ENCODE results near the gene CPA4.

The CPA4 gene

GRCh38 chr7:130346941-130347340, 54.0 kb downstream of the CPA4 start:
- DNase-seq: no peak

DNA sequence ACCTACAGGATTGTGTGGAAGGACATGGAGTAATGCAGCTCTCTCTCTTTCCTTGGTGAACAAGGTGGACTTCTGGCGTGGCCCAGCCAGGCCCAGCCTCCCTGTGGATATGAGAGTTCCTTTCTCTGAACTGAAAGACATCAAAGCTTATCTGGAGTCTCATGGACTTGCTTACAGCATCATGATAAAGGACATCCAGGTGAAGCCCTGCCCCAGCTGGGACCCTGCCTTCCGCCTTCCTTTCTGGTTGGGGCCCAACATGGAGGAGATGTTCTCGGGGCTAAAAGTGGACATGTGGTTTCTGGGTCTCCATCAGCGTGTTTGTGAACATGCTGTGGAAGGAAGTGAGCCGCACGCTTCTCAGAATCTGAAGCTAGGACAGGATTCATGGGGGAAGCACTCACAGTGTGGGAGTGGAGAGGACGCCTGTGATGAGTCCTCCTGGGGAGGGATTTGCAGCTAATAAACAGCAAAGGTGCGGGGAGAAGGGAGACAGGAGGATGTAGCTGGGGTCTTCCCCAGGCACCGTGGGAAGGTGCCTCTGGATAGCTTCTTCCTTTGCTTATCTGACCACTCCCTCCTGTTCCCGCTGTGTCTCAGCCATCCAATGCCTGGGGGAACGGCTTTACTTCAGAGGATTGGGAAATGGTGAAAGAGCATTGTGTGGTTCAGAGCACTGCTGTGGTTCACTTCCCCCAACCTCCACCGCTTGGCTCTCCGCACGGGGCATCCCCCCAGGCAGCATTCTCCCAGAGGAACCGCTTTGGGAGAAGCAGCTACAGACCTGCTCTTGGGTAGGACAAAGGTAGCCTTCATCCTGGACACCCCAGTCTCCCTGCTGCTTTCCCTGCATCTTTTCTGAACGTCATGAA, 57.2 kb downstream of the CPA4 start:
- DNase-seq: no peak

- DNase-seq: no peak
Measured at GRCh38 chr7:130350945-130351790, 58.2 kb downstream of the CPA4 start.

- DNase-seq: no peak
Measured at GRCh38 chr7:130351791-130352090, 58.8 kb downstream of the CPA4 start.

GRCh38 chr7:130352194-130353074, 59.5 kb downstream of the CPA4 start:
- DNase-seq: no peak

DNA sequence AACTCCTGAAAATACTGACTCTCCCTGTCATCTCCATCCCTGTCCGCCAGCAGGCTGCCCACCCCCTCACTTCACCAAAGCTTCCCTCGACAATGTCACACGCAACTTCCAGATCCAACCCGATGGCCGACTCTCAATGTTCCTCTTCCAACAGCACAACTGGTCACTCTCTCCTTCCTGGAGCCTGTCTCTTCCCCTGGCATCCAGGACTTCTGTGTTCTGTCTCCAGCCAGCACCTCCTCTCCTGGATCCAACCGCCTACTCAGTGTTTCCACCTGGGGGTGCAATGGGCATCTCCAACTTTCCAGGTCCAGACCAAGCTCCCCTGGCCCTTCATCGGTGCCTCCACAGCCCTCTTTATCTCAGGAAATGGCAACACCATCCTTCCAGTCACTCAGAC, 60.2 kb downstream of the CPA4 start:
- no peak for DNase-seq

DNA sequence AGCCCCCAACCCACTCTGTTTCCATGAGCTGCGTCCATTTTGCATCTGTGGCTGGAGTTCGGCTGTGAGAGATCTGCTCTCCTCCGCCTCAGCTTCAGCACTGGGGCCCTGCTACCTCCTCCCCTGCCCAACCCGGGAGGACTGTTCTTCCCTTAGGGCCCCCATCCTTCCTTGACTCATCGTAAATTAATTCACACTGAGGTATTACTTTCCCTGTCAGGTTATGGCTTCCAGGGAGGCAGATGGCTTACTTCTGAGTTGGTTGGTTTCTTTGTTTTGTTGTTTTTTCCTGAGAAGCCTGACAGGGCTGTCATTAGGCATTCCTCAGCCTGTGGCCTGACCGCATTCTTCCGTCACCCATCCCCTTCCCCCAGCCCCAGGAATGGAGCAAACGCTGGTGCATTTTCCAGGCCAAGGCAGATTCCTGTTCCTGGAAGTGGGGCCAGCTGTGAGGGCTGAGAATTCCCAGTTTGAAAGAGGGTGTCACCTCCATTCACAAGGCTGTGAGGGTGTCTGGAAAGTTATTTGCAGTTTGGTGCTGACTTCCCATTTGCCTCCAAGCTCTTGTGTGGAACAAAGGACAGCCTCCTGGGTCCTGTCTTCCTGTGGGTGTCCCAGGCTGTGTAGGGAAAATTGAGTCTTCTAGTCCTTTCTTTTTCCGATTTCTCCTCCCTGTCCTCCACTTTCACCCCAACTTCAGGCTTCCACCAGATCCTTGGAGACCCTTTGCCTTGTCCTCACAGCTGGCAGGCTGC, 63.3 kb downstream of the CPA4 start:
- DNase-seq: no peak

GRCh38 chr7:130356876-130357611, 64.1 kb downstream of the CPA4 start:
- no peak for DNase-seq

GRCh38 chr7:130358471-130358870, 65.5 kb downstream of the CPA4 start:
- DNase-seq: no peak

DNA sequence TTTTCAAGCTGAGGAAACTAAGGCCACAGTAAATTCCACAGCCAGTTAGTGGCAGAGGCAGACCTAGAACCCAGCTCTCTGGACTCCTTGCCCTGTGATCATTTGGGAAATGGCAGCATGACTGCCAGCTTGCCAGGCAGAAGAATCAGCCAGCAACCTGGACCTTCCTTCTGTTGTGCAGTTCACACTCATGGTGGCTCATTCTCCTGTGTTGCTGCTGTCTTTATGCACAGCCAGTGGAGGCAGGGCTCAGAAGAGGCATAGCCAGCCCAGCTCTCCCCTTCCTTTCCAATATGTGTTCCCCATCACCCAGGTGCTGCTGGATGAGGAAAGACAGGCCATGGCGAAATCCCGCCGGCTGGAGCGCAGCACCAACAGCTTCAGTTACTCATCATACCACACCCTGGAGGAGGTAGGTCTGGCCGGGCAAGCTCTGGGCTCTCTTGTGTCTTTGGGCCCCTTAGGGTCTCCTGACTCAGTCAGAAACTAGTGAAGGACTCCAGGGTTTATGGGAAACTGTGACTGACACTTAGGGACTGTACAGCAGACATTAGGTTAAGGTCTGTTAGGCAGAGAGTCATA, 66.4 kb downstream of the CPA4 start:
- no peak for DNase-seq

DNA sequence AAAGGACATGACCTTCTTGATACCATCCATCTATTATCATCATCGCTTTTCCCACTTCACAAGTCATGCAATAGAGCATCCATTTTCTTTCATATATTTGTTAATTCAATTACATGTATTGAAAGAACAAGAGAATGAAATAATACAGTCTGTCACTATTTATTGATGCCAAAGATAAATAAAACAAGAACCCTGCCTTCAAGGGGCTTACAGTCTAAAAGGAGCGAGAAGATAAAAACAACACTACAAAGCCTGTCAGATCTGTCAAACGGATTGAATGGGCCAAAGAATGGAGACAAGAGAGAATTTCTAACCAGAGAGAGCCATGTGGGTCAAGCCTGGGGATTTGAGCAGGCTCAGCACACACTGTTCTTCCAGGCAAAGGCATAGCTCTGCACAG, 67.6 kb downstream of the CPA4 start:
- DNase-seq: no peak

- no peak for DNase-seq
Measured at GRCh38 chr7:130361681-130362080, 68.7 kb downstream of the CPA4 start.

GRCh38 chr7:130362251-130362816, 69.4 kb downstream of the CPA4 start:
- no peak for DNase-seq

DNA sequence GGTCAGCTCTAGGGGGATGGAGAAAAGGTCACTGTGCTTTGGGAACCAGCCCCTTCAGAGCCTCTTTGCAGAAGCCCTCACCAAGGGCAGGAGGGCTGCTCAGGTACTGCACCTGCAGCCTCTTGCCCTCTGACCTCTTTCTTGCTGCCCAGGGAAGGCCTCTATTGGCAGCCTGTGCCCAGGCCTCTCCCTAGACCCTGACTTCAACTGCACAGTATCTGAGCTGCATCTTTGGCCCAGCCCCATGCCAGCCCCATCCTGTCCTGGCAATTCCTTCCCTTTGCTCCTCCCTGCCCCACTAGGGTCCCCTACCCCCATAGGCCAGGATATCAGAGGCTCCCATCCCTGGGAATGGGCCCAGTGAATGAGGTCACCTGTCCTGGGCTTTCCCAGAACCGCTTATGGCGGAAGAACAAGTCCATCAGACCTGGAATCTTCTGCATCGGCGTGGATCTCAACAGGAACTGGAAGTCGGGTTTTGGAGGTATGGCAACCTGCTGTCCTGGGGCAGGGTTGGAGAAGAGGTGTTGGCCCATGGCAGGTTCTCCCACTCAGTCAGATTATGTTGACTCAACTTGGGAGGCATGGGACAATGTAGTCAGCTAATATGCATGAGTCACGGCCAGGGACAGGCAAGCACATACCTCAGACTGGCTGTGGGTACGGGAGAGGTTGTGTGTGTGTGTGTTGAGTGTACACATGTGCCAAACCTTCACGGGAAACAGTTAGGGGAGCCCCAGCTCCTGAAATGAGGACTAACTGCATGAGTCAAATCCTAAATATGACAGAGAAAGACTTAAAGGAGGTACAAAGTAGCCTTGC, 70.3 kb downstream of the CPA4 start:
- no peak for DNase-seq

- DNase-seq: no peak
Measured at GRCh38 chr7:130364451-130364850, 71.5 kb downstream of the CPA4 start.

DNA sequence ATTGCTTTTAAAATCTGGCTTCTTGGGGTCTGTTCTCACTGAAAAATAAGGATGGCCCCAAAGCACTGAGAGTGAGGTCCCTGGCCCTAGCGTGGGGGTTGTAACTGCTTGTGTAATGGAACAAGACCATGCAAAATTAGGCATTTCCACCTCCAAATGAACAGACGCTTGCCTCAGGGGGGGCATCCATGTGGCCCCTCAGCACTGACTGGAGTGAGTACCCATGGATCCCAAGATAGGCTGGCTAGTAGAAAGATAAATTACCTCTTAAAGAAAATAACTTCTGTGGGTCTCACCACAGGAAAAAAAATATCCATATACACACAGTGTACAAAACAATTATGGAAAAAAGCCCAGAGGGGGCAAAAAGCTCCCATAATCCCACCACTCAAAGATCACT, 72.1 kb downstream of the CPA4 start:
- DNase-seq: no peak

DNA sequence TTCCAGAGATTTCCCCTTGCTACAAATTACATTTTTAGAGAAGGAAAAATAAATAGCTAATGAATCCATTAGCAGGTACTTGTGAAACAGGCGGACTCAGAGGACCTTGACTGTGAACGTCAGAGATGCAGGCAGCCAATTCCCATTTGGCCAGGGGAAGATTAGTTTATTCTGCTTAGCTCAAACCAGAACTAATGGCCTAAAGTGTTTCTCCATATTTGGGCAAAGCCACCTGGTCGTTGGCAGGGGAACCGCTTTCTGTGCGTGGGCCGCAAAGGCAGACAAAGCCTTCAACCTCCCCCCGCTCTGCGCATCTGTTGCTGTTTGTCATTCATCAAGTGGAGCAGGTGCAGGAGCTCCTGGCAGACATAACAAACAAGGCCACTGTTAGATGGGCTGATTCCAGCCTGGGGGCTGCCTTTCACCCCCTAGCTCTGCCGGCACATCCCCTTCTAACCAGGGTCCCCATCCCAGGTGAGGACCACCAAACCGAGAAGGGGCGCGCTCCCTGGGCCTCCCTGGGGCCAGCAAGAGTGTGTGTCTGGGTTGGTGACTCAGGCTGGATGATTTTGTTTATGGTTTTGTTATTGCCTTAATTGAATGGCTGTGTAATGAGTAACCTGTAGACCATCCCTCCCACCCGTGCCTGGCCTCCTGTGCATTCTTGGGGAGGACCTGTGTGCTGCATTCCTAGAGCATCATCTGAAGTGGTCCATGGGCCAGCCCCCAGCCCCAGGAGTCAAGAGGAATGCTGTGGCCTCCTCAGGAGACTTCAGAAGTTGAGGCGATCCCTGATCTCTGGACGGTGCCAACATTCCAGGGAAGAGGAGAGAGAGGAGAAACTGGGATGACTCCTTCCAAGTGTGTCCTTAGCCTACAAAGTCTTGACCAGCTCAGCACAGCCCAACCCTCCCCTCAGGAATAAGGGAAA, 72.8 kb downstream of the CPA4 start:
- no peak for DNase-seq

- DNase-seq: no peak
Measured at GRCh38 chr7:130366564-130366963, 73.6 kb downstream of the CPA4 start.
